H9 (cell line): ENCODE measurements around the gene MYL9. TPM values are rescaled to one million over a fixed set of nuclear protein-coding genes. Genes with fewer than 3 reads are reported as not detected.

Source experiments
- DNase-seq: peaks from one replicate; pipeline ENCODE4 v3.0.0-alpha.2; 2017
- H2AFZ ChIP-seq: one replicate; pipeline ENCODE4 v1.6.1; 2013; ENCODE audit warnings: mild to moderate bottlenecking, low read length, control low read depth, moderate library complexity
- H2AK5ac ChIP-seq: 2 replicates; pipeline ENCODE4 v1.6.1; 2013; ENCODE audit warnings: low read length, control low read depth, mixed read lengths; ENCODE audit not compliant: insufficient read length
- H2BK120ac ChIP-seq: one replicate; pipeline ENCODE4 v1.6.1; 2013; ENCODE audit warnings: low read depth, mild to moderate bottlenecking, low read length, control low read depth, inconsistent platforms; ENCODE audit not compliant: poor library complexity, severe bottlenecking
- H2BK12ac ChIP-seq: 2 replicates; pipeline ENCODE4 v1.6.1; 2013; ENCODE audit warnings: low read length, control low read depth, mixed read lengths, low read depth; ENCODE audit not compliant: insufficient read length
- H2BK15ac ChIP-seq: 2 replicates; pipeline ENCODE4 v1.6.1; 2013; ENCODE audit warnings: low read depth, low read length, control low read depth
- H2BK20ac ChIP-seq: one replicate; pipeline ENCODE4 v1.6.1; 2013; ENCODE audit warnings: low read depth, mild to moderate bottlenecking, low read length, control low read depth, inconsistent platforms; ENCODE audit not compliant: poor library complexity, severe bottlenecking
- H2BK5ac ChIP-seq: 2 replicates; pipeline ENCODE4 v1.6.1; 2013; ENCODE audit warnings: low read length, control low read depth, mixed read lengths; ENCODE audit not compliant: insufficient read length
- H3K14ac ChIP-seq: 2 replicates; pipeline ENCODE4 v1.6.1; 2013; ENCODE audit warnings: low read length, control low read depth; ENCODE audit not compliant: insufficient read depth
- H3K18ac ChIP-seq: 2 replicates; pipeline ENCODE4 v1.6.1; 2013; ENCODE audit warnings: low read depth, mild to moderate bottlenecking, mixed read lengths, low read length, control low read depth; ENCODE audit not compliant: insufficient read length
- H3K23ac ChIP-seq: 2 replicates; pipeline ENCODE4 v1.6.1; 2013; ENCODE audit warnings: low read length, control low read depth, mixed read lengths, low read depth; ENCODE audit not compliant: insufficient read length
- H3K23me2 ChIP-seq: 2 replicates; pipeline ENCODE4 v1.6.1; 2013; ENCODE audit warnings: low read depth, mild to moderate bottlenecking, mixed read lengths, low read length, control low read depth; ENCODE audit not compliant: insufficient read length, poor library complexity, severe bottlenecking
- H3K27ac ChIP-seq: 2 replicates; pipeline ENCODE4 v1.5.1; 2013; ENCODE audit warnings: low read length, control low read depth, mixed read lengths, low read depth; ENCODE audit not compliant: insufficient read length
- H3K27me3 ChIP-seq: 2 replicates; pipeline ENCODE4 v1.6.1; 2013; ENCODE audit warnings: low read length, control low read depth, inconsistent platforms; ENCODE audit not compliant: insufficient read depth
- H3K4ac ChIP-seq: 2 replicates; pipeline ENCODE4 v1.6.1; 2013; ENCODE audit warnings: low read depth, mild to moderate bottlenecking, control low read depth, inconsistent platforms, low read length, moderate library complexity
- H3K4me1 ChIP-seq: 2 replicates; pipeline ENCODE4 v1.6.1; 2013; ENCODE audit warnings: low read length, control low read depth, inconsistent platforms; ENCODE audit not compliant: insufficient read depth
- H3K4me2 ChIP-seq: 2 replicates; pipeline ENCODE4 v1.6.1; 2013; ENCODE audit warnings: low read length, control low read depth, mixed read lengths; ENCODE audit not compliant: insufficient read length, insufficient read depth
- H3K56ac ChIP-seq: 2 replicates; pipeline ENCODE4 v1.6.1; 2013; ENCODE audit warnings: low read depth, mild to moderate bottlenecking, mixed read lengths, low read length, control low read depth; ENCODE audit not compliant: insufficient read length
- H3K79me1 ChIP-seq: 2 replicates; pipeline ENCODE4 v1.6.1; 2013; ENCODE audit warnings: low read depth, mild to moderate bottlenecking, moderate library complexity, low read length, control low read depth, inconsistent platforms; ENCODE audit not compliant: insufficient read depth, poor library complexity, severe bottlenecking
- H3K79me2 ChIP-seq: 2 replicates; pipeline ENCODE4 v1.6.1; 2013; ENCODE audit warnings: low read length, control low read depth, inconsistent platforms; ENCODE audit not compliant: insufficient read depth
- H3K9ac ChIP-seq: 2 replicates; pipeline ENCODE4 v1.6.1; 2013; ENCODE audit warnings: low read length, control low read depth, mixed read lengths; ENCODE audit not compliant: insufficient read length; ENCODE audit errors: extremely low read depth
- H3K9me3 ChIP-seq: one replicate; pipeline ENCODE4 v1.6.1; 2013; ENCODE audit warnings: low read depth, low read length, inconsistent platforms; ENCODE audit not compliant: control insufficient read depth
- H3T11ph ChIP-seq: one replicate; pipeline ENCODE4 v1.6.1; 2013; ENCODE audit warnings: mild to moderate bottlenecking, low read length, control low read depth, inconsistent platforms
- H4K20me1 ChIP-seq: one replicate; pipeline ENCODE4 v1.6.1; 2013; ENCODE audit not compliant: control insufficient read depth, insufficient read length, insufficient read depth
- H4K5ac ChIP-seq: 2 replicates; pipeline ENCODE4 v1.6.1; 2013; ENCODE audit warnings: low read depth, mild to moderate bottlenecking, mixed read lengths, low read length, control low read depth; ENCODE audit not compliant: insufficient read length
- H4K8ac ChIP-seq: replicated peaks from 2 replicates; pipeline ENCODE4 v1.6.1; 2013; ENCODE audit warnings: low read length, control low read depth, mixed read lengths, low read depth; ENCODE audit not compliant: insufficient read length
- H4K91ac ChIP-seq: 2 replicates; pipeline ENCODE4 v1.6.1; 2013; ENCODE audit warnings: low read depth, mild to moderate bottlenecking, moderate library complexity, mixed read lengths, low read length, control low read depth; ENCODE audit not compliant: insufficient read length
- H3K27ac Mint-ChIP-seq, 3 experiments: 2 replicates in 2 of 3; 3 replicates in 1 of 3; pipeline ENCODE4 v1.8.0; 2020 to 2021; ENCODE audit warnings: mixed read lengths in 3 of 3, mild to moderate bottlenecking in 1 of 3, moderate library complexity in 1 of 3
- H3K27me3 Mint-ChIP-seq: 2 replicates; pipeline ENCODE4 v1.8.0; 2021; ENCODE audit warnings: low read depth, mild to moderate bottlenecking, moderate library complexity, mixed read lengths
- H3K36me3 Mint-ChIP-seq, 3 experiments: 2 replicates in 2 of 3; 3 replicates in 1 of 3; pipeline ENCODE4 v1.8.0; 2020 to 2021; ENCODE audit warnings: low read depth in 3 of 3, mixed read lengths in 3 of 3; ENCODE audit not compliant: insufficient read depth in 1 of 3
- H3K4me1 Mint-ChIP-seq, 2 experiments: 2 replicates each; pipeline ENCODE4 v1.8.0; 2020; ENCODE audit warnings: mixed read lengths in 2 of 2
- H3K4me3 Mint-ChIP-seq, 2 experiments: 2 replicates in 1 of 2; 3 replicates in 1 of 2; pipeline ENCODE4 v1.8.0; 2020 to 2021; ENCODE audit warnings: mild to moderate bottlenecking in 2 of 2, mixed read lengths in 2 of 2, moderate library complexity in 1 of 2
- H3K9me3 Mint-ChIP-seq, 2 experiments: 2 replicates in 1 of 2; 3 replicates in 1 of 2; pipeline ENCODE4 v1.8.0; 2020; ENCODE audit warnings: mild to moderate bottlenecking in 2 of 2, mixed read lengths in 2 of 2, moderate library complexity in 1 of 2
- WGBS: extraction: QIAGEN DNeasy Blood & Tissue Kit; methylation state at CpG from one replicate; pipeline ENCODE4 v1.1.7; 2013; ENCODE audit warnings: missing lambda C conversion rate, low lambda C conversion rate, mixed read lengths; ENCODE audit not compliant: insufficient read length; ENCODE audit errors: extremely low coverage; 5-methylcytosine and 5-hydroxymethylcytosine counted together
- total RNA-seq: library from RNA; stranded (reverse); gene quantifications from 2 replicates; pipeline ENCODE4 v1.2.1, GENCODE V29; 2021
- TF ChIP-seq, protein P1 (sequence below): fragments of 200-600 bp; sonication (generic); conservative IDR thresholded peaks from 3 replicates; pipeline ENCODE4 v1.8.0; 2021; ENCODE audit warnings: antibody characterized with exemption, mild to moderate bottlenecking

Gene MYL9
- total RNA-seq, 1 experiment from 2014 or later: 218 TPM

DNA sequence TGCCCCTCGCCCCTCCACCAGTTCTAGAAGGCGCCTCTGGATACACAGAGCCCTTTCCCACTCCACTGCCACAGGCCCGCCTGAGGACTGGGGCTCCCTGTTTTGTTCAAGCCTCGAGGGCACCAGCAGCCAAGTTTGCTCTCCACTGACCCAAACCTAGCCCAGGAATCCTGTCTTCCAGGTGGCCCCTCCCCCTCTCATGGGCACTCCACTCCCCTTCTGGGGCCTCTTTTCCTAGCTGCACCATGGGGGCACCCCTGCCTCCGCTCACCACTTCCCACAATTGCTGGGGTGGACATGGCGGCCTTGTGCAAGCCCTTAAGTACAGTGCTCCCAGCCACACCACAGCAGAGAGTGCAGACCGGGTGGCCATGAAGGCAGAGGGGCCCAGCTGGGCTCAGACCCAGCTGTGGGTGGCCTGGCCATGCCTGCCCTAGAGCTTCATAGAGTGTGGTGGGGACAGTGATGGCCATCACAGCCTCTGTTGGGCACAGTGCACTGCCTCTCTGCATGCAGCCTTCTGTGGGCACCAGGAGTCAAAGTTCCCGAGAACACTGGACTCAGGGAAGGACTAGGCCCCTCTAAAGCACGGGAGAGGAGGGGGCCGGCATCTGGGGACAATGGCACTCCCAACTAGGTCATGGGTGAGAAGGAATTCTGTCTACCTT, 1.3 kb downstream of the MYL9 start:
- TF ChIP-seq, protein P1, sequence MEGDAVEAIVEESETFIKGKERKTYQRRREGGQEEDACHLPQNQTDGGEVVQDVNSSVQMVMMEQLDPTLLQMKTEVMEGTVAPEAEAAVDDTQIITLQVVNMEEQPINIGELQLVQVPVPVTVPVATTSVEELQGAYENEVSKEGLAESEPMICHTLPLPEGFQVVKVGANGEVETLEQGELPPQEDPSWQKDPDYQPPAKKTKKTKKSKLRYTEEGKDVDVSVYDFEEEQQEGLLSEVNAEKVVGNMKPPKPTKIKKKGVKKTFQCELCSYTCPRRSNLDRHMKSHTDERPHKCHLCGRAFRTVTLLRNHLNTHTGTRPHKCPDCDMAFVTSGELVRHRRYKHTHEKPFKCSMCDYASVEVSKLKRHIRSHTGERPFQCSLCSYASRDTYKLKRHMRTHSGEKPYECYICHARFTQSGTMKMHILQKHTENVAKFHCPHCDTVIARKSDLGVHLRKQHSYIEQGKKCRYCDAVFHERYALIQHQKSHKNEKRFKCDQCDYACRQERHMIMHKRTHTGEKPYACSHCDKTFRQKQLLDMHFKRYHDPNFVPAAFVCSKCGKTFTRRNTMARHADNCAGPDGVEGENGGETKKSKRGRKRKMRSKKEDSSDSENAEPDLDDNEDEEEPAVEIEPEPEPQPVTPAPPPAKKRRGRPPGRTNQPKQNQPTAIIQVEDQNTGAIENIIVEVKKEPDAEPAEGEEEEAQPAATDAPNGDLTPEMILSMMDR: no peak
- Histone ChIP-seq H3T11ph (no peak overlapping the region), H4K20me1 (peaks cover 3% of the 10 kb centered on the region), H3K56ac (no peak overlapping the region), H3K23ac (no peak overlapping the region), H4K91ac (no peak overlapping the region), H3K79me1 (no peaks in the 10 kb centered on the region), H3K9ac (no peak overlapping the region), H2BK15ac (no peak overlapping the region), H3K27ac (no peak overlapping the region), H3K4me1 (no peaks in the 10 kb centered on the region; the same call in 1 of the 2 replicates), H4K8ac (no peak overlapping the region), H2BK120ac (no peak overlapping the region), H2BK20ac (no peak overlapping the region), H2BK12ac (no peak overlapping the region), H2AK5ac (no peak overlapping the region), H3K4ac (no peak overlapping the region), H4K5ac (no peak overlapping the region), H2BK5ac (no peak overlapping the region), H2AFZ (no peak overlapping the region), H3K23me2 (no peaks in the 10 kb centered on the region), H3K18ac (no peak overlapping the region), H3K14ac (no peak overlapping the region; the same call in 1 of the 2 replicates), H3K4me2 (peak overlapping the region; percentile 23), H3K79me2 (no peaks in the 10 kb centered on the region; the same call in 1 of the 2 replicates), H3K27me3 (no peaks in the 10 kb centered on the region), H3K9me3 (no peaks in the 10 kb centered on the region)
- Mint-ChIP-seq H3K4me3 (peak overlapping the region; percentile 74 to 75), H3K36me3 (peaks cover 9 to 25% (median 12%) of the 10 kb centered on the region in 3 experiments; a peak in 6 of 7 replicates), H3K27ac (peak overlapping the region in 1 of 3 experiments; percentile 77; a peak in 2 of 7 replicates), H3K4me1 (peaks cover 35 to 39% of the 10 kb centered on the region in 2 experiments), H3K9me3 (no peaks in the 10 kb centered on the region), H3K27me3 (no peaks in the 10 kb centered on the region)
- WGBS: no CpG with 5 or more reads among the region's 10 CpGs
- DNase-seq: no peak
